Measurements from ENCODE around the gene SYNGR2.
"Not testable (repeated sequence)": the region's sequence is repeated elsewhere in the genome, so short reads cannot be mapped to it uniquely, and the experiment has no call there.

SYNGR2 gene

DNA sequence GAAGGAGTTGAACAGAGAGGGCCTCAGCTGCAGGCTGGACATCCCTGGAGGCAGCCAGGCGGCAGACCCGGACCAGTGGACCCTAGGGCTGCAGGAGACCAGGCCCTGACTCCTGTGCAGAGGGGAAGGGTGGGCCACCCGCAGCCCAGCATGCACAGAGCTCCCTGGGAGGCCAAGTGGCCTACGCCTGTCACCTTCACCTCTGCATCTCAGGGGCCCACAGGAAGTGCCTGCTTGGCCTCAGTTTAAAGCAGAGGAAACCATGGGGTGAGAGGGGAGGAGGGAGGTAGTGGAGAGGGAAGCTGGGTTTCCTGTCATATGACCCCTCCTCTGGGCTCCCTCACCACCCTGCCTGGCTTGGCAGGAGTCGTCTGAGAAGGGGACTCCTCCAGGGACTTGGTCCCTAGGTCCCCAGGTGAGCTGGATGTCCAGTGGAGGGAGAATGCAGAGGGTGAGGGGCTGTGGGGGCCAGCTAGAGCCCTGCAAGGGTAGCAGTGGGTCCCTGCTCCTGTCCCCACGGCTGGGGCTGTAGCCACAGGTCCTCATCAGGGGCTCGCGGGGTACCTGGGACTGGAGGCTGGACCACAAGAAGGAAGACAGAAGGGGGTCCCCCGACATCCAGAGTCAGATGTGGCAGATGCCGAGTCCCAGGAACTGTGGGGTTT is 37.8 kb upstream of the SYNGR2 start, which contains the start of gene TMC8:
Gene TMC8, plus strand, starts transcription at position 335 of the 665 bp plus-strand sequence. CDS start 818 bp downstream, outside the sequence.
- no peak for DNase-seq

DNA sequence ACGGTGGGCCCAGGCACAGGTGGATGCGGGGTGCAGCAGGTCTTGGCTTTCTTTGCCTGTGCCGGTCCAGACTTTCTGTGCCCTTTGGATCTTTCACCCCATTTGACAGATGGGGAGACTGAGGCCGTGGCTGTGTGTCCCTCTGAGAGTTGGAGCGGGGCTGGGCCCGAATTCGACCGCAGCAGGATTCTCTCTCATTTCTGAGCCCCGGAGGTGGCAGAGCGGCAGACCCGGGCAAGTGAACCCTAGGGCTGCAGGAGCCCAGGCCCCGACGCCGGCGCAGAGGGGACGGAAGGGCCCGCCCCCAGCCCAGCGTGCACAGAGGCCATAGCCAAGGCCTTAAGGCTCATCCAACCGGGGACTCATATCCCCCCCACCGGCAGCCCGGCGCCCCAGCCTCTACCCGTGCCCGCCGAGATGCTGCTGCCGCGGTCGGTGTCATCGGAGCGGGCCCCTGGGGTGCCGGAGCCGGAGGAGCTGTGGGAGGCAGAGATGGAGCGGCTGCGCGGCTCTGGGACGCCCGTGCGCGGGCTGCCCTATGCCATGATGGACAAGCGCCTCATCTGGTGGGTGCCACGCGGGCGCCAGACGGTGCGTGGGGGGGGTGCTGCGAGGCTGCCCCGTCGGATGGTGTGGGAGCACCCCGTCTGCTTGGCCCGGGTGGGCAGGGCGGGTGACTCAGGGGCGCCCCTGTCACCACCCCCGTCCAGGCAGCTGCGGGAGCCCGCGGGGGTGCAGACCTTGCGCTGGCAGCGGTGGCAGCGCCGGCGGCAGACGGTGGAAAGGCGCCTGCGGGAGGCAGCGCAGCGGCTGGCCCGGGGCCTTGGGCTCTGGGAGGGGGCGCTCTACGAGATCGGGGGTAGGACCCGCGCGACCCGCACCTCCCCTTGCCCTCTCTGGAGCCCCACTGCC is 37.0 kb upstream of the SYNGR2 start:
- DNase-seq, result no peak

DNA sequence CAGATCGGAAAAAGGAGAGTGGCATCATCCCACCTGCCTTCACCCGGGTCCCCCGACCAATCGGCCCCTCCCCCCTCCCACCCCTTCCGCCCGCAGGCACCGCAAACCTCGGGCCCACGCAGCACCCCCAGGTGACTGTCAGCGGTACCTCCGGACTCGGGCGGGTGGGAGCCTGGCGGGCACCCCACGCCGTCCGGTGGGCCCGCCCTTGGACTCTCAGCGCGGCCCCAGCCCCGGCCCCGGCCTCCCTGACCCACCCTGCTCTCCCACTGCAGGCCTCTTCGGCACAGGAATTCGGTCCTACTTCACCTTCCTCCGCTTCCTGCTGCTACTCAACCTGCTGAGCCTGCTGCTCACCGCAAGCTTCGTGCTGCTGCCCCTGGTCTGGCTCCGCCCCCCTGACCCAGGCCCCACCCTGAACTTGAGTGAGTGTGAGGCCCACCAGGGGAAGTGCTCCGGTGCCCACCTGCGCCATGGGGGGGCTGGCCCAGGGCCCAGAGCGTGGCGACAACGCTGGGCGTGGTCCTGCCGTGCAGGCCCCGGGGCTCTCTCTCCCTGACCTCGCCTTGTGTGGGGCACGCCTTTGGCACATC is 36.2 kb upstream of the SYNGR2 start:
- no peak for DNase-seq

DNA sequence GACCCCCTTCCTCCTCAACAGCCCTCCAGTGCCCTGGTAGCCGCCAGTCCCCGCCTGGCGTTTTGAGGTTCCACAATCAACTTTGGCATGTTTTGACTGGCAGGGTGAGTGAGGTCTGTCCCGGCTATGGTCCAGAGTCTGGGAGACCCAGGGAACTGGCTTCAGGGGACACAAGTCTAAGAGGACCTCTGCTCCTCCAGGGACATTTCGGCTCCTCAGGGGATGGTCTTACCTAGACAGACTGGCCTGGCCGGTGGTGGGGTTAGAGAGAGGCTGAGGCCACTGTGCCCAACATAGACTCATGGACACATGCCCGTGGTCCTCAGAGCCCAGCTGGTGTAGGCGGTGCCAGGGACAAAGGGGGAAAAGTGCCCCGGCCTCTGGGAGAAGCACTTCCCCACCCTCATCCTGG is 35.6 kb upstream of the SYNGR2 start:
- DNase-seq, result no peak

DNA sequence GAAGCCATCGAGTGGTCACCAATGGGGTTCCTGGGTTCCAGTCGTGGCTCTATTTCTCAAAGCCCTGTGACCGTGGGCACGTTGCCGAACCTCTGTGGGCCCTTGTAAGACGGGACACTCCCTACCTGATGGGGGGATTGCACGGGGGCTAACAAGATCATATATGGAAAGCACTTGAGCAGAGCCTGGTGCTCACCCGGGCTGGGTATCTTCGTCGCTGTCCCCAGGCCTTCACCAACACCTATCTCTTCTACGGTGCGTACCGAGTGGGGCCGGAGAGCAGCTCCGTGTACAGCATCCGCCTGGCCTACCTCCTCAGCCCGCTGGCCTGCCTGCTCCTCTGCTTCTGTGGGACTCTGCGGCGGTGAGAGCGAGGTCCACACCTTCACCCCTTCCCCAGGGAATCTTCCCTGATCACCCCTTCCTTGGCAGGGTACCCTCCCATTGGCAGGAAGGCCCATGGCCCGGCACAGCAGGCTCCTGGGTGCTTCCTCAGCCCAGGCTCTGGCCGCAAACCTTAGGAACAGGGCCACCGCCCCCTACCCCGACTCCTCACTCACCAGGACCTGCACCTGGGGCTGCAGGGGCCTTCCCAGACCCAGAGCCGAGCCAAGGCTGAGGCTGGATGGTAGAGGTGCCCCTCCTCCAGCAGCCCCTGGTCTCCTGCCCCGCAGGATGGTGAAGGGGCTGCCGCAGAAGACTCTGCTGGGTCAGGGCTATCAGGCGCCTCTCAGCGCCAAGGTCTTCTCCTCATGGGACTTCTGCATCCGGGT is 35.0 kb upstream of the SYNGR2 start:
- DNase-seq, result no peak

DNA sequence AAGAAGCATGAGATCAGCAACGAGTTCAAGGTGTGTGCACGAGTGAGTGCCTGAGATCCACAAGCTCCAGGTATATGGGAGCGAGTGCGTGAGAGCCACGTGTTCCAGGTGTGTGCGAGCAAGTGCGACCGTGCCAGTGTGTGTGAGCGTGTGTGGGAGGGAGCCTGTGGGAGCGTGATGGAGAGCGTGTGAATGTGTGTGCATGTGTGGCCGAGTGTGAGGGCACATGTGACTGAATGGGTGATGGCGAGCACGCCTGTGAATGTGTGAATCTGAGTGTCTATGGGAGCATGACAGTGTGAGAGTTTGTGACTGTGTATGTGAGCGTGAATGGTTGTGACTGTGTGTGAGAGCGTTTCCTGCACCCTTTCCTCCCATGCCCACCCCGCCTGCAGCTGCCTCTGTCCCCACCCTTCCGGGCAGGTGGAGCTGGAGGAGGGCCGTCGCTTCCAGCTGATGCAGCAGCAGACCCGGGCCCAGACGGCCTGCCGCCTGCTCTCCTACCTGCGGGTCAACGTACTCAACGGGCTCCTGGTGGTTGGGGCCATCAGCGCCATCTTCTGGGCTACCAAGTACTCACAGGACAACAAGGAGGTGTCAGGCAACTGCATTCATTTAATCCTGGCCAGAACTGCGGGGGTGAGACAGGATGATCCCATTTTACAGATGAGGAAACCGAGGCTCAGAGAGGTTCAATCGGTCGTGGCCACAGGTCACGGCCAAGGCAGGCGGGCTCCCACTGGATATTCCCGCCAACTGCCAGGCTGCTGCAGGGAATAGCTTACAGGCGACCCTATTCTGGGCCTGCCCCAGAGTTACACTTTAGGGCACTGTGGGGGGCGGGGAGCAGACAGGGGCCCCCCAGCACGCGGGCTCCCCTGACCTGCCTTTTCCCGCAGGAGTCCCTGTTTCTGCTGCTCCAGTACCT is 34.1 kb upstream of the SYNGR2 start:
- DNase-seq, result peak; percentile 34

DNA sequence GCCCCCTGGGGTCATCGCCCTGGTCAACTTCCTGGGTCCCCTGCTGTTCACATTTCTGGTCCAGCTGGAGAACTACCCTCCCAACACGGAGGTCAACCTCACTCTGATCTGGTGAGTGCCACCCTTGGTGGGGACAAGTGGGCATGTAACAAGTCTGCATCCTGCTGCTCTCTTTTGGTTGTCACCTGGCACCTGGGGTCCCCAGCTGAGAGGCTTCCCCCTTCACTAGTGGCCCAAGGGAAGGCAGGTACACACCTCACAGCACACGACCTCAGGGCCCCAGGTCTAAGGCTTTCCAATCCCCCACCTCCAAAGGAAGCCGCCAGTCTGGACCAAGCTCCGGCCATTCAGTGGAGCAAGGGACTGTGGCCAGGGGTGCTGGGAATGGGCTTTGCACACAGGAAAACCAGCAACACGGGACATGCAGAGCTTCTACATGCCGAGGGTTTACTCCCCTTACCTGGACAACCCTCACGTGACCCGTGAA is 33.4 kb upstream of the SYNGR2 start:
- DNase-seq, result no peak

DNA sequence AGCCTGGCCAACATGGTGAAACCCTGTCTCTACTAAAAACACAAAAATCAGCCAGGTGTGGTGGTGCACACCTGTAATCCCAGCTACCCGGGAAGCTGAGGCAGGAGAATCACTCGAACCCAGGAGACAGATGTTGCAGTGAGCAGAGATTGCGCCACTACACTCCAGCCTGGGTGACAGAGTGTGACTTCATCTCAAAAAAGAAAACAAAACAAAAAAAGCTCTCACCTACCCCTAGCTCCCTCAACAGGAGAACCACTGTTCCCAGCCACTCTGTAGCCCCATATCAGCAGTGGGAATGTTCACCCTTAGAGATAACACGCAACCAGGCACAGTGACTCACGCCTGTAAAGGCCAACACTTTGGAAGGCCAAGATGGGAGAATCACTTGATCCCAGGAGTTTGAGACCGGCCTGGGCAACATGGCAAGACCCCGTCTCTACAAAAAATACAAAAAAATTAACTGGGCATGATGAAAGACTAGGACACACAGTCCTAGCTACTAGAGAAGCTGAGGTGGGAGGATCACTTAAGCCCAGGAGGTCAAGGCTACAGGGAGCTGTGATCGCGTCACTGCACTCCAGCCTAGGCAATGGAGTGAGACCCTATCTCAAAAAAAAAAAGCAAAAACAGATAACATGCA is 32.4 kb upstream of the SYNGR2 start:
- DNase-seq, result no peak

DNA sequence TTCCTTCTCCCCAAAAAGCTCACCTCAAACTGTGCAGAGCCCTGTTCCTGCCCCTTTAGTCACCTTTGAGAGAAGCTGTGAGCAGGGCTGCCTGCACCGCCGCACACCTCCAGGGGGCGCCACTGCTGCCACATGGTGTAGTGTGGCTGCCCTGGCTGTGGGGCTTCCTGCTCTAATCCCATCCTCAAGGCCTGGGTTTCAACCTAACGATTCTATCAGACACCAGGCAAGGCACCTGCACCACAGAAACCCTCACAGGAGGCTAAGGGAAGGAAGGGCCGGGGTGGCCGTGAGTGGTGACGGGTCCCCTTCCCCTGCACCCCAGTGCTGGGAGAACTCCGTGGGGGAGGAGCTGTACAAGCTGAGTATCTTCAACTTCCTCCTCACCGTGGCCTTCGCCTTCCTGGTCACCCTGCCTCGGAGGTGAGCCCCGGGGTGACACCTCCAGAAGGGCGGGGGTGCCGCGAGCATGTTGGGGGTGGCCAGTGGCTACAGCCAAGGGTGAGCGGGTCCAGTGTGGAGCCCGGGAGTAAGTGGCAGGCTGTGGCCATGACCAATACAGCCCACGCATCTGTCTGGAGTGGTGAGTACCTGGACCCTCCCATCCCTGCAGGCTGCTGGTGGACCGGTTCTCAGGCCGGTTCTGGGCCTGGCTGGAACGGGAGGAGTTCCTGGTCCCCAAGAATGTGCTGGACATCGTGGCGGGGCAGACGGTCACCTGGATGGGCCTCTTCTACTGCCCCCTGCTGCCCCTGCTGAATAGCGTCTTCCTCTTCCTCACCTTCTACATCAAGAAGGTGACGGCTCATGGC is 30.8 kb upstream of the SYNGR2 start:
- no peak for DNase-seq

DNA sequence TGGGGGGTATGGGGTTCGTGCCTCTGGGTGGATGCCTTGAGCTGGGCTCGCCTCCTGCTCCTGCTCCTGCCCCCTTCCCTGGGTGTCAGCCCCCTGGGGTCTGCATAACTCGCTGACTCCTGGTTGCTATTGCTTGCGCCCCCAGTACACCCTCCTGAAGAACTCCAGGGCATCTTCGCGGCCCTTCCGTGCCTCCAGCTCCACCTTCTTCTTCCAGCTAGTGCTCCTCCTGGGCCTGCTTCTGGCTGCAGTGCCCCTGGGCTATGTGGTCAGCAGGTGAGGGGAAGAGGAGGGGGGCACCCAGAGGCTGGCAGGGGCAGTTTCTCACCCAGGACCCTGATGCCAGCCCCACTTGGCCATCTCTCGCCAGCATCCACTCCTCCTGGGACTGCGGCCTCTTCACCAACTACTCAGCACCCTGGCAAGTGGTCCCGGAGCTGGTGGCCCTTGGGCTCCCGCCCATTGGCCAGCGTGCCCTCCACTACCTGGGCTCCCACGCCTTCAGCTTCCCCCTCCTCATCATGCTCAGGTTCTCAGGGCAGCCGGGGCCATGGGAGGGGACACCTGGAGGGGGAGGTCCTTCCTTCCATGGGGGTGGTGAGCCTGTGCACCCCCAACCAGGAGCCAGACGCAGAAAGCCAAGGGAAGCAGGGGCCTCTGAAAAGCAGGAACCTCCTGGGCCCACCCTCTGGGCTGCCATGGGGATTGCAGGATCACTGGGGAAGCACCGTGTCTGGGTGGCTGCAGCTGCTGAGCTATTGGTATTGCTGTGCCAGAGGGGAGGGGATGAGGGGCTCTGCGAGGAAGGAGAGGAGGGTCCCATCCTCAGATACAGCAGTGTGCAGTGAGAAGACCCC is 29.9 kb upstream of the SYNGR2 start:
- DNase-seq, result no peak

DNA sequence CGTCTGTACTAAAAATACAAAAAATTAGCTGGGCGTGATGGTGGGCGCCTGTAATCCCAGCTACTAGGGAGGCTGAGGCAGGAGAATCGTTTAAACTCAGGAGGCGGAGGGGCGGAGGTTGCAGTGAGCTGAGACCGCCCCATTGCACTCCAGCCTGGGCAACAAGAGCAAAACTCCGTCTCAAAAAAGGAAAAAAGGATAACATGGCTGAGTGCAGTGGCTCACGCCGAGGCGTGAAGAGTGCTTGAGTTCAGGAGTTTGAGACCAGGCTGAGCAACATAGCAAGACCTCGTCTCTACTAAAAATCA is 28.6 kb upstream of the SYNGR2 start:
- not testable (repeated sequence) for DNase-seq

DNA sequence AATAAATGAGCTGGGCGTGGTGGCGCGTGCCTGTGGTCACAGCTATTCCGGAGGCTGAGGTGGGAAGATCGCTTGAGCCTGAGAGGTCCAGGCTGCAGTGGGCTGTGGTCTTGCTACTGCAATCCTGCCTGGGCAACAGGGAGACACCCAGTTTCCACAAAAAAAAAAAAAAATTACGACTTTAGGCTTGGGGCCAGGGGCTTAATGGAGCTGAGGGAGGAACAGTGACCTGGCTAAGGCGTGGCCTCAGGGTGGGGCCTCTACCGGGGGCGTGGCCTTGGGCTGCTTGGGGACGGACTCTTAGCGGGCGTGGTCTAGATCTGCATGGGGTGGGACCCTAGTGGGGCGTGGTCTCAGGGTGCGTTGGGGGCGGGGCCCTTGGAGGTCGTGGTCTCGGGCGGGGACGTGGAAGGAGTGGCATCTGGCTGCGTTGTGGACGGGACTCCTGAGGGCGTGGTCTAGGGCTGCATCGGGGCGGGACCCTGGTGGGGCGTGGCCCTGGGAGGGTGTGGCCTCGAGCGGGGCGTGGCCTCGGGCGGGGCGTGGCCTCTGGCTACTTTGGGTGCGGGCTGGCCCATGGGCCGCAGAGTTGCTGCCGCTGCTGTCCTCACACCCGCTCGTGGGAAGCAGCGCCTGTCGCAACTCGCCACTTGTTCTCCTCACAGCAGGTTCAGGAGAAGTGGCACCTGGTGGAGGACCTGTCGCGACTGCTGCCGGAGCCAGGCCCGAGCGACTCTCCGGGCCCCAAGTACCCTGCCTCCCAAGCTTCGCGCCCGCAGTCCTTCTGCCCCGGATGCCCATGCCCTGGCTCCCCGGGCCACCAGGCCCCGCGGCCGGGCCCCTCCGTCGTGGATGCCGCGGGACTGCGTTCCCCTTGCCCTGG is 28.0 kb upstream of the SYNGR2 start:
- DNase-seq, result peak; percentile 88

DNA sequence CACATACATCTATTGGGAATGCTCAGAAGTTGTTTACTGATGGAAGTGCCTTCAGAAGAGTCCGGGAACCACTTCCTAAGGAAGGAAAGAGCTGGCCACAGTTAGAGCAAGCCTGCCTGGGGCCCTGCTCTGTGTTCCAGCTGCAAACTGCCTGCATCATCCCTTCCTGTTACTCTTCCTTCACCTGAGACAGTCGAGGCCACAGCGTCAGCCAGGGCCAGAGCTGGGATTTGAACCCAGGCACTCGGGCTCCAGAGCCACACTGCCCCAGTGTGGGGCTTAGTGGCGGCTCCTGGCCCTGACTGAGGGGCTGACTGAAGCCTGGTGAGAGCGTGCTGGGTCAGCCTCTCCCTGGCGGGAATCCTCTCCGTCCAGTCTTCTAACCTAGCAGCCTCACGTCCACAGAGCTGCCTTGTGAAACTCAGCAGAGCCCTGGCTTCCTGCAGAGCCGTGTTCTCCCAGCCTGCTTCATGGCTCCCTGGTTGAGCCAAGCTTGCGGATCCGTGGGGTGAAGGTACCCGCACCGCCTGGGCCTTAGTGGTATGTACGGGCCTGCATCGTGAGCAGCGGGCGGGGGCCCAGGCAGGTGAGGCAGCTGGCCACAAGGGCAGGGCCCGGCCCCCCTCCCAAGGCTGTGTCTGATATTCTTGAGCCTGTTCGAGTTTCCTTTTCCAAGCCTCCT is 26.8 kb upstream of the SYNGR2 start:
- DNase-seq, result no peak

DNA sequence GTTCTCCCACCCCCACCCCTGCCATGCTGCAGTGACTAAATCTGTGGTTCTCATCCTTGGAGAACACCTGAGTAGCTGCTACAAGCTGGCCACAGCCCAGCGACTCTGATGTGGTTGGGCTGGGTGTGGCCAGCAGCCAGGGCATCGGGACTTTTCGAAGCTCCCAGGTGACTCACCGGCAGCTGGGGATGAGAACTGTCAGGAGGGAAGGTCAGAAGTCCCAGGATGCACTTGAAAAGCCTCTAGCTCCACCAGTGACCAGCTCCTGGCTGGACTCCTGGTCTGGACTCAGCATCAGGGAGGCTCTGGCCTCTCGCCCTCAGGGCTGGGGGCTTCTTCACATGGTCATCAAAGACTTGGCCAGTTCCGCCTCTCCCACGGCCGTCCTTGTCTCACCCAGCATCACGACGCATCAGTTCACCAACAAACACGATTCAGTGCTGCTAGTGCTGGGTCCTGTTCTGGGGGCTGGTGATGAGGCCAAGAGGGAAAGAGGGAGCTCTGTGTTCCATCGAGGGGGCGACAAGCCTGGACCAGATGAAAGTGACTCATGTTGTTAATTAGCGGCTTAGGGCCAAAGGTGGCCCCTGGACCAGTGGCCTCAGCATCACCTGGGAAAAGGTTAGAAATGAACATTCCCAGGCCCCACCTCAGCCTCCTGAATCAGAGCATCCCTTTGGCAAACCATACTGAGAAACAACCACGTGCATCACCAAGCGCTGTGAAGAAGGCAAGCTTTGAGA is 26.1 kb upstream of the SYNGR2 start:
- DNase-seq, result peak; percentile 71

DNA sequence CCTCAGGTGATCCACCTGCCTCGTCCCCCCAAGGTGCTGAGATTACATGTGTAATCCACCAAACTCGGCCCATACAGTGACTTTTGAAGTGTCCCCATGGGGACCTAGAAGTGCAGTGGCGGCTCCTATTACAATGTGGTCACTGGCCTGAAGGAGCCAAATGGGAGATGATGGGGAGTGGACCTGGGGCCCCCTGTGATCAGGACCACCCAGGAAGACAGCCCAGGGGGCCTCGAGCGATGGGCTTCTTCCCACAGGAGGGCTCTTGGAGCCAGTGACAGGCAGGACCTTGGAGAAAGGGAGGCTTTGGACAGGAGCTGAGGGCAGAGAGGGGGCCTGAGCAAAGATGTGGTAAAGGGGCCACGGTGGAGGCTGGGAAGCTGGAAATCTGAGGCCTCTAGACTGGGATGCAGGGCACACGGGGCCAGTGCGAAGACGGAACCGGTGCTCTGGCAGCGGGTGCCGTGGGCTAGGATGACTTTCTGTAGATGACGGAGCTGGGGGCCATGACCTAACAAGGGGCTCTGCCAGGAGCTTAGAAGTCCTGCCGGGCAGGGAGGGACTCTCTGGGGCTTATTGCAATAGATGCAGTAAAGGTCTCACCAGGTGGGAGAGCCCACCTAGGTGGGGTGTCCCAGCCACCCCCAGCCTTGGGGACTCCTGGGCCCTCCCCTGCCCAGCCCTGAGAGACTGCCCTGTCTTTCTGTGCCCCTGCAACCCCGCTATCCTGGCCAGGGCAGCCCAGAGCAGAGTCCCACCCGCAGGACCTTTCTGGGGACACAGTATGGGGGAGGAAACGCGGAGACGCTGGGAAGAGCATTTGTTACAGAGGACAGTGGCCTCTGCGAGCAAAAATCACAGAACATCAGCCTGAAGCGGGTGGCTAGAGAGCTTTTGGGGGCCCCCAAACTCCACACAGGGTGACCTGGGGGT is 24.9 kb upstream of the SYNGR2 start:
- DNase-seq, result no peak
